K562 (cell line): ENCODE data around the gene RALB. TPM values are rescaled to one million over a fixed set of nuclear protein-coding genes. Genes with fewer than 3 reads are reported as not detected.

Source experiments
- ATAC-seq: fragments of 200-7000 bp; cut with Tn5 transposase; 3 replicates; pipeline ENCODE4 v1.9.1; 2020; ENCODE audit warnings: moderate library complexity
- BruUV-seq: library from RNA; stranded (reverse); fragments of 400-500 nt; replicated peaks from 2 replicates; lab custom pipeline; 2021; lab: Mats Ljungman, UMichigan
- CTCF ChIA-PET: fragments of 300-600 bp; formaldehyde crosslinking; extraction: SDS; loops from one replicate; lab custom pipeline; 2021; ENCODE audit warnings: low intra/inter-chr PET ratio; lab: Yijun Ruan, JAX
- POLR2A ChIA-PET: fragments of 300-600, 350-650 bp; sonication (Branson Sonifier 250); formaldehyde crosslinking; extraction: SDS; loops from one replicate; lab custom pipeline; 2021; ENCODE audit warnings: antibody characterized with exemption, inconsistent platforms; lab: Yijun Ruan, JAX
- DNase-seq, 4 experiments: peaks; one replicate each; pipeline versions ENCODE4 v3.0.0 to v3.0.0-alpha.2; 2011 to 2018; ENCODE audit warnings: low spot score in 3 of 4, mixed read lengths in 3 of 4; ENCODE audit errors: extremely low read depth in 1 of 4
- FAIRE-seq: peaks from 2 replicates; lab custom pipeline; 2011; peaks lifted over from hg19 to GRCh38; lab: Jason Lieb, UNC
- H2AFZ ChIP-seq: 2 replicates; pipeline ENCODE4 v1.6.0; 2011; ENCODE audit warnings: low read depth, low read length, control low read depth, inconsistent platforms
- H3K27ac ChIP-seq: fragments of 200-600 bp; 3 replicates; pipeline ENCODE4 v1.8.0; 2011; ENCODE audit warnings: low read depth, mild to moderate bottlenecking, control low read depth, inconsistent platforms, low read length, moderate library complexity, mixed read lengths; ENCODE audit errors: extremely low read depth
- H3K27me3 ChIP-seq, 2 experiments: fragments of 300-600 bp in 1 of 2; 2 replicates in 1 of 2; 3 replicates in 1 of 2; pipeline versions ENCODE4 v1.6.0 to v1.8.0; 2011; ENCODE audit warnings: inconsistent platforms in 2 of 2, low read length in 2 of 2, mild to moderate bottlenecking in 1 of 2, mixed read lengths in 1 of 2, moderate library complexity in 1 of 2; ENCODE audit not compliant: control insufficient read depth in 2 of 2, insufficient read depth in 2 of 2
- H3K36me3 ChIP-seq: fragments of 300-600 bp; 3 replicates; pipeline ENCODE4 v1.8.0; 2011; ENCODE audit warnings: mild to moderate bottlenecking, low read length, inconsistent platforms; ENCODE audit not compliant: control insufficient read depth, insufficient read depth
- H3K4me1 ChIP-seq, 2 experiments: fragments of 200-600 bp in 1 of 2; replicated peaks in 1 of 2; 2 replicates in 1 of 2; 3 replicates in 1 of 2; pipeline versions ENCODE4 v1.5.1 to v1.8.0; 2011; ENCODE audit warnings: inconsistent platforms in 2 of 2, low read length in 2 of 2, mild to moderate bottlenecking in 1 of 2, mixed read lengths in 1 of 2, moderate library complexity in 1 of 2; ENCODE audit not compliant: control insufficient read depth in 2 of 2, insufficient read depth in 2 of 2
- H3K4me2 ChIP-seq: 2 replicates; pipeline ENCODE4 v1.6.1; 2011; ENCODE audit warnings: low read length, control low read depth, inconsistent platforms, mixed read lengths; ENCODE audit not compliant: insufficient read depth
- H3K4me3 ChIP-seq: fragments of 200-600 bp; sonication (generic), shearing (Covaris generic); 2 replicates; pipeline ENCODE4 v1.5.1; 2016; ENCODE audit warnings: control low read depth, inconsistent platforms
- H3K79me2 ChIP-seq: fragments of 200-600 bp; 3 replicates; pipeline ENCODE4 v1.8.0; 2011; ENCODE audit warnings: low read length, inconsistent platforms; ENCODE audit not compliant: control insufficient read depth, insufficient read depth
- H3K9ac ChIP-seq, 2 experiments: 2 replicates each; pipeline versions ENCODE4 v1.6.0 to v1.6.1; 2011; ENCODE audit warnings: low read depth in 2 of 2, low read length in 2 of 2, control low read depth in 1 of 2, inconsistent platforms in 1 of 2, mild to moderate bottlenecking in 1 of 2, mixed read lengths in 1 of 2; ENCODE audit not compliant: insufficient read depth in 1 of 2
- H3K9me1 ChIP-seq: one replicate; pipeline ENCODE4 v1.6.0; 2011; ENCODE audit warnings: inconsistent platforms, mild to moderate bottlenecking, low read length, moderate library complexity; ENCODE audit not compliant: control insufficient read depth, insufficient read depth
- H3K9me3 ChIP-seq: replicated peaks from 2 replicates; pipeline ENCODE4 v1.5.1; 2011; ENCODE audit warnings: low read depth, low read length, inconsistent platforms; ENCODE audit not compliant: control insufficient read depth, insufficient read depth
- H4K20me1 ChIP-seq: replicated peaks from 2 replicates; pipeline ENCODE4 v1.6.1; 2011; ENCODE audit warnings: low read length, inconsistent platforms, mixed read lengths; ENCODE audit not compliant: control insufficient read depth, insufficient read depth
- ATF1 ChIP-seq, 2 experiments: fragments of 450-650 bp in 1 of 2; IDR thresholded peaks; 2 replicates each; pipeline ENCODE4 v1.6.1; 2016; ENCODE audit warnings: missing compliant biosample characterization in 1 of 2, missing genetic modification characterization in 1 of 2
- MAZ ChIP-seq, 2 experiments: fragments of 450-650 bp in 1 of 2; sonication (generic) in 1 of 2; formaldehyde crosslinking; IDR thresholded peaks in 1 of 2; conservative IDR thresholded peaks in 1 of 2; 2 replicates each; pipeline versions ENCODE4 v1.4.0 to v1.5.0; 2020; ENCODE audit warnings: mild to moderate bottlenecking in 1 of 2, missing genetic modification reagents in 1 of 2
- MNT ChIP-seq, 2 experiments: fragments of 450-650 bp; conservative IDR thresholded peaks; 2 replicates each; pipeline ENCODE4 v1.6.1; 2017; ENCODE audit warnings: mild to moderate bottlenecking in 2 of 2, moderate library complexity in 2 of 2
- MXD1 ChIP-seq: fragments of 250-450 bp; sonication (Bioruptor Pico); IDR thresholded peaks from 2 replicates; pipeline ENCODE4 v1.8.0; 2021; ENCODE audit warnings: borderline replicate concordance, mild to moderate bottlenecking, moderate library complexity; ENCODE audit not compliant: poor library complexity, severe bottlenecking
- NBN ChIP-seq: fragments of 450-650 bp; IDR thresholded peaks from 2 replicates; pipeline ENCODE4 v1.6.1; 2016; ENCODE audit warnings: low read depth, mild to moderate bottlenecking
- NR1H2 ChIP-seq: sonication (generic); formaldehyde crosslinking; IDR thresholded peaks from 2 replicates; pipeline ENCODE4 v1.4.0; 2020; ENCODE audit warnings: mild to moderate bottlenecking, missing genetic modification reagents
- NR4A1 ChIP-seq, 2 experiments: fragments of 250-450 bp in 1 of 2; fragments of 450-650 bp in 1 of 2; sonication (Bioruptor Pico) in 1 of 2; IDR thresholded peaks; 2 replicates each; pipeline versions ENCODE4 v1.4.0 to v1.6.1; 2016 to 2020; ENCODE audit warnings: mild to moderate bottlenecking in 2 of 2, missing compliant biosample characterization in 1 of 2, missing genetic modification characterization in 1 of 2, moderate library complexity in 1 of 2
- POLR2B ChIP-seq: fragments of 450-650 bp; IDR thresholded peaks from 2 replicates; pipeline ENCODE4 v1.6.1; 2018; ENCODE audit warnings: low read depth; ENCODE audit not compliant: partially characterized antibody
- TCFL5 ChIP-seq: fragments of 250-450 bp; sonication (Bioruptor Pico); conservative IDR thresholded peaks from 2 replicates; pipeline ENCODE4 v1.6.1; 2021; ENCODE audit warnings: mild to moderate bottlenecking, moderate library complexity, matching md5 sums
- ZNF24 ChIP-seq: fragments of 450-650 bp; IDR thresholded peaks from 2 replicates; pipeline ENCODE4 v1.6.1; 2016
- ZNF354B ChIP-seq: fragments of 250-450 bp; sonication (Bioruptor Pico); IDR thresholded peaks from 2 replicates; pipeline ENCODE4 v1.4.0; 2020
- ZNF778 ChIP-seq: fragments of 450-650 bp; formaldehyde crosslinking; IDR thresholded peaks from 2 replicates; pipeline ENCODE4 v1.4.0; 2020; ENCODE audit warnings: mild to moderate bottlenecking, moderate library complexity
- WGBS: fragments of 100-300 bp; shearing (Covaris generic); methylation state at CpG from one replicate; pipeline ENCODE4 v1.1.6; 2016; ENCODE audit warnings: low coverage, mixed read lengths; ENCODE audit not compliant: insufficient coverage; ENCODE audit errors: missing lambda C conversion rate; 5-methylcytosine and 5-hydroxymethylcytosine counted together
- in situ Hi-C: fragments of 300-500 bp; cut with MboI; formaldehyde crosslinking; loops from 4 replicates; pipeline ENCODE4 v1.15.0; 2018; ENCODE audit warnings: inconsistent platforms, mixed read lengths
- intact Hi-C: fragments of 100-400 bp; cut with micrococcal nuclease; formaldehyde crosslinking; loops from 2 replicates; pipeline ENCODE4 v1.14.2; 2022
- polyA plus RNA-seq, 8 experiments: library from polyadenylated mRNA; depleted of rRNA in 4 of 8; stranded (reverse) in 5 of 8; unstranded in 3 of 8; fragments of >200 nt; fragmentation: Nextera tagmentation in 2 of 8; fragmentation: Illumina TruSeq in 1 of 8; extraction: Ambion mirVana in 2 of 8; extraction: Trizol in 1 of 8; gene quantifications; 2 replicates each; pipeline versions ENCODE4 v1.2.1 to v1.2.3, GENCODE V29; 2011 to 2014; ENCODE audit warnings: inconsistent platforms in 1 of 8, missing spikeins in 1 of 8
- total RNA-seq, 7 experiments: library from RNA; depleted of rRNA in 6 of 7; stranded (reverse); fragments of >200 nt in 6 of 7; fragmentation: Illumina TruSeq in 2 of 7; extraction: Trizol in 2 of 7; gene quantifications; 2 replicates each; pipeline versions ENCODE4 v1.2.1 to v1.2.3, GENCODE V29; 2011 to 2021; ENCODE audit warnings: low replicate concordance in 1 of 7
- TF ChIP-seq, protein P1 (sequence below): fragments of 450-650 bp; formaldehyde crosslinking; IDR thresholded peaks from 2 replicates; pipeline ENCODE4 v1.4.0; 2020; ENCODE audit warnings: mild to moderate bottlenecking, mixed read lengths
- TF ChIP-seq, protein P2 (sequence below): fragments of 150-350 bp; conservative IDR thresholded peaks from 2 replicates; pipeline ENCODE4 v1.6.1; 2014; ENCODE audit warnings: low read length

RALB gene
- total and polyA plus RNA-seq, 9 of the 15 experiments (the other 6 are each of a cell fraction or from before 2014, with no cell fraction given) = 14.8 to 65.6 (median 38.4) TPM

DNA sequence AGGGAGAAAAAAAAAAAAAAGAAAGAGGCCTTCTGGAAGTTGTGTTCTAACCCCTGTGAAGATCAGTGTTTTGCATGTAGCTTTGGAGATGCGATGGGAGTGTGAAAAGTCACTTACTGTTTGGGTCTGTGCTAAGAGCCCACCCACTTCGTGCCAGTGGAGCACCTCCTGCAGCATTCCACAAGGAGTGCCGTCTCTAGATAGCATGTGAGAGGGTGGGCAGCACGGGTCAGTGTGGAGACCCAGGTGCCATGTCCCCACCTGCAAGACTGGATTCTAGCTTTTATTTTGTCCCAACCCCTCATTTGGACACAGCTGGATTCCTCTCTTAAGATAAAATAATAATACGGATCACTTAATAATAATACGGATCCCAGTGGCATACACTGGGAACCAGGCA lies 17.0 kb upstream of the RALB start:
- no peak overlapping the region for H2AFZ ChIP-seq
- no peak overlapping the region for H3K9ac ChIP-seq
- no peak for DNase-seq
- H3K4me1 ChIP-seq = peaks cover 18 to 23% of the 10 kb centered on the region in 2 experiments
- H3K27ac ChIP-seq = no peak overlapping the region
- no peak overlapping the region for H3K4me3 ChIP-seq
- no peak for FAIRE-seq
- H3K9me3 ChIP-seq = no peaks in the 10 kb centered on the region
- CTCF ChIA-PET = no interaction called here
- no peaks in the 10 kb centered on the region for H3K36me3 ChIP-seq
- no peaks in the 10 kb centered on the region for H3K9me1 ChIP-seq
- in situ Hi-C loops = no loop called here
- no peaks in the 10 kb centered on the region for H3K79me2 ChIP-seq
- no peak for ATAC-seq
- no peaks in the 10 kb centered on the region for H4K20me1 ChIP-seq
- intact Hi-C loops = no loop called here
- H3K4me2 ChIP-seq = no peak overlapping the region
- no peaks in the 10 kb centered on the region for H3K27me3 ChIP-seq
- BruUV-seq = no TSS peak
- POLR2A ChIA-PET = interaction anchor here (0.8 to 1.6 kb wide), 2 partner anchors 8 to 10 kb away, joined by 3 to 4 read pairs; no protein-coding TSS in a partner anchor
- 41% methylated on average over 6 of the region's 6 CpGs for whole genome bisulfite sequencing
- TF ChIP-seq ZNF24 (no peak), NR4A1 (CRISPR knock-in tag; IDR thresholded peaks at IDR 0.05) (no peak), NR4A1 (tag; IDR thresholded peaks at IDR 0.05) (no peak), ATF1 (CRISPR knock-in tag; IDR thresholded peaks at IDR 0.05) (no peak), ATF1 (tag; IDR thresholded peaks at IDR 0.05) (no peak), ZNF778 (CRISPR knock-in tag) (no peak), MNT (conservative IDR thresholded peaks at IDR 0.05) (no peak), ZNF354B (CRISPR knock-in tag) (no peak), NR1H2 (no peak), MAZ (CRISPR knock-in tag; conservative IDR thresholded peaks at IDR 0.05 in 1 of 2, IDR thresholded peaks at IDR 0.05 in 1 of 2) (no peak), POLR2B (no peak), MXD1 (CRISPR knock-in tag) (no peak), TCFL5 (CRISPR knock-in tag) (no peak), NBN (no peak)
- TF ChIP-seq, protein P1, sequence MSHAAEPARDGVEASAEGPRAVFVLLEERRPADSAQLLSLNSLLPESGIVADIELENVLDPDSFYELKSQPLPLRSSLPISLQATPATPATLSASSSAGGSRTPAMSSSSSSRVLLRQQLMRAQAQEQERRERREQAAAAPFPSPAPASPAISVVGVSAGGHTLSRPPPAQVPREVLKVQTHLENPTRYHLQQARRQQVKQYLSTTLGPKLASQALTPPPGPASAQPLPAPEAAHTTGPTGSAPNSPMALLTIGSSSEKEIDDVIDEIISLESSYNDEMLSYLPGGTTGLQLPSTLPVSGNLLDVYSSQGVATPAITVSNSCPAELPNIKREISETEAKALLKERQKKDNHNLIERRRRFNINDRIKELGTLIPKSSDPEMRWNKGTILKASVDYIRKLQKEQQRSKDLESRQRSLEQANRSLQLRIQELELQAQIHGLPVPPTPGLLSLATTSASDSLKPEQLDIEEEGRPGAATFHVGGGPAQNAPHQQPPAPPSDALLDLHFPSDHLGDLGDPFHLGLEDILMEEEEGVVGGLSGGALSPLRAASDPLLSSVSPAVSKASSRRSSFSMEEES (CRISPR knock-in tag) = no peak
- TF ChIP-seq, protein P2, sequence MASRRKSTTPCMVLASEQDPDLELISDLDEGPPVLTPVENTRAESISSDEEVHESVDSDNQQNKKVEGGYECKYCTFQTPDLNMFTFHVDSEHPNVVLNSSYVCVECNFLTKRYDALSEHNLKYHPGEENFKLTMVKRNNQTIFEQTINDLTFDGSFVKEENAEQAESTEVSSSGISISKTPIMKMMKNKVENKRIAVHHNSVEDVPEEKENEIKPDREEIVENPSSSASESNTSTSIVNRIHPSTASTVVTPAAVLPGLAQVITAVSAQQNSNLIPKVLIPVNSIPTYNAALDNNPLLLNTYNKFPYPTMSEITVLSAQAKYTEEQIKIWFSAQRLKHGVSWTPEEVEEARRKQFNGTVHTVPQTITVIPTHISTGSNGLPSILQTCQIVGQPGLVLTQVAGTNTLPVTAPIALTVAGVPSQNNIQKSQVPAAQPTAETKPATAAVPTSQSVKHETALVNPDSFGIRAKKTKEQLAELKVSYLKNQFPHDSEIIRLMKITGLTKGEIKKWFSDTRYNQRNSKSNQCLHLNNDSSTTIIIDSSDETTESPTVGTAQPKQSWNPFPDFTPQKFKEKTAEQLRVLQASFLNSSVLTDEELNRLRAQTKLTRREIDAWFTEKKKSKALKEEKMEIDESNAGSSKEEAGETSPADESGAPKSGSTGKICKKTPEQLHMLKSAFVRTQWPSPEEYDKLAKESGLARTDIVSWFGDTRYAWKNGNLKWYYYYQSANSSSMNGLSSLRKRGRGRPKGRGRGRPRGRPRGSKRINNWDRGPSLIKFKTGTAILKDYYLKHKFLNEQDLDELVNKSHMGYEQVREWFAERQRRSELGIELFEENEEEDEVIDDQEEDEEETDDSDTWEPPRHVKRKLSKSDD = no peak
